ENCODE data around the gene CXorf65.

The CXorf65 gene

GRCh38 chrX:71105628-71106027 is 912 bp downstream of the CXorf65 start:
- no peak for DNase-seq

DNA sequence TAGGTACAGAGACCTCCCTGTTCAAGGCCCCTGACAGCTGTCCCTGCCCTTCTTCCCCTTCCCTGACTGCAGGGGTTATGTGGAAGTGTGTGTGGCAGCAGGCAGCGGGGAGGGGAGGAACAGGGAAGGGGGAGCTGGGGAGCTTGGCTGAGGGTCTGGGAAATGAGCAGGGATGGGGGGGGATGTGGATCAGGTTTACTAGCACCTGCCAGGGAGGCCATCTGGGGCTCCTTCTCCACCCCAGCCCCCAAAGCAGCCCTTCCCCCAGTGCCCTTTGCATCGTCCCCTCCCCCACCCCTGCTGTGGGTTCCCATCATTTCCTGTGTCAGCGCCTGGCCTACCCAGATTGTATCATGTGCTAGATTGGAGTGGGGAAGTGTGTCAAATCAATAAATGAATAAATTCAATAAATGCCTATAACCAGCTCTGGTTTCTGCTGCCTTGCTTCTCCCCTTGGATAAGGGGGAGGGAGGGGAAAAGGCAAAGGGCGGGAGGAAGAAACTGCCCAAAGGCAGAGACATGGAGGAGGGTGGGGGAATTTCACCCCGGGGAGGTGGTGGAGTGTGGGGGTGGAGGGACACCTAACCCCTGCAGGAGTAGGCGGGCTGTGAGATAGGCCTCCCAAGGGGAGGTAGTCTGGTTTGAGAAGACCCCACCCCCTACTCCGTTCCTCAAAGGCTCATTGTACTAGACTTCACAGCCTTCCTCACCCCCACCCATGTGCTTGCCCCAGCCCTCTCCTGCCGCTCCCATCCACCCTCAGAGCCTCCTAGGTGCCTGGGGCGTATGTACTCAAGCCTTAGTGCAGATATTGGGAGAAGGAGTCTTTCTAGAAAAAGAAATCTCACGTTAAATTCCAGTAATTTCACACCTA is 3.2 kb downstream of the CXorf65 start:
- no peak for DNase-seq

- DNase-seq = no peak
Measured at GRCh38 chrX:71102292-71102691, 4.2 kb downstream of the CXorf65 start.

DNA sequence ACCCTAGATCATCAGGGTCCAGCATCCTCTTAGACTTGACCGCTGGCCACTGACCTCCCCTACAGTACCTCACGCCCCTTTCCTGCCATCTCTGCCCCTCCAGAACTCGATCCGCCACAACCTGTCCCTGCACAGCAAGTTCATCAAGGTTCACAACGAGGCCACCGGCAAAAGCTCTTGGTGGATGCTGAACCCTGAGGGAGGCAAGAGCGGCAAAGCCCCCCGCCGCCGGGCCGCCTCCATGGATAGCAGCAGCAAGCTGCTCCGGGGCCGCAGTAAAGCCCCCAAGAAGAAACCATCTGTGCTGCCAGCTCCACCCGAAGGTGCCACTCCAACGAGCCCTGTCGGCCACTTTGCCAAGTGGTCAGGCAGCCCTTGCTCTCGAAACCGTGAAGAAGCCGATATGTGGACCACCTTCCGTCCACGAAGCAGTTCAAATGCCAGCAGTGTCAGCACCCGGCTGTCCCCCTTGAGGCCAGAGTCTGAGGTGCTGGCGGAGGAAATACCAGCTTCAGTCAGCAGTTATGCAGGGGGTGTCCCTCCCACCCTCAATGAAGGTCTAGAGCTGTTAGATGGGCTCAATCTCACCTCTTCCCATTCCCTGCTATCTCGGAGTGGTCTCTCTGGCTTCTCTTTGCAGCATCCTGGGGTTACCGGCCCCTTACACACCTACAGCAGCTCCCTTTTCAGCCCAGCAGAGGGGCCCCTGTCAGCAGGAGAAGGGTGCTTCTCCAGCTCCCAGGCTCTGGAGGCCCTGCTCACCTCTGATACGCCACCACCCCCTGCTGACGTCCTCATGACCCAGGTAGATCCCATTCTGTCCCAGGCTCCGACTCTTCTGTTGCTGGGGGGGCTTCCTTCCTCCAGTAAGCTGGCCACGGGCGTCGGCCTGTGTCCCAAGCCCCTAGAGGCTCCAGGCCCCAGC is 5.7 kb downstream of the CXorf65 start:
- no peak for DNase-seq

DNA sequence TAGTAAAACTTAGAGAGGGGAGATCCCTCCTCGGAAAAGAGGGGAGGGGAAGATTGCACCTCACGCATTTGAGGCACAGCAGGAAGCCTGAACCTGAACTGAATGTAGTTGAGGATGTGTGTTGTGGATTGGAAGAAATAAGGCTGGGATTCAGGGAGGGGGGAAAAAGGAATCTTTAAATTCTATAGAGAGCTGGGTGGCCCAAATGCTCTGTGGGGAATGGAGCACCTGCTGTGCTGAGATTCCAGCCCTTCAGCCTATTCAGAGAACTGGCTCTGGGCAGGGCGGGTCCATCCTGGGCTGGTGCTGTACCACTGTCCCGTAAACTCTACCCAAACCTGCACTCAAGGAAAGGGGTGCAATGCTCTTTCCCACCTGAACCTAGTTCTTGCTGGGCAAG is 6.8 kb downstream of the CXorf65 start:
- no peak for DNase-seq

GRCh38 chrX:71098951-71099506 is 7.5 kb downstream of the CXorf65 start:
- no peak for DNase-seq

- no peak for DNase-seq
Measured at GRCh38 chrX:71098302-71098701, 8.2 kb downstream of the CXorf65 start.

DNA sequence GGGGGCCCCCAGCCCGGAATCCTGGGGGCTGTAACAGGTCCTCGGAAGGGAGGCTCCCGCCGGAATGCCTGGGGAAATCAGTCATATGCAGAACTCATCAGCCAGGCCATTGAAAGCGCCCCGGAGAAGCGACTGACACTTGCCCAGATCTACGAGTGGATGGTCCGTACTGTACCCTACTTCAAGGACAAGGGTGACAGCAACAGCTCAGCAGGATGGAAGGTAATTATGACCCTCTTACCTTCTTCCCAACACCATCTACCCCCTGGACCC is 9.8 kb downstream of the CXorf65 start:
- DNase-seq = no peak

DNA sequence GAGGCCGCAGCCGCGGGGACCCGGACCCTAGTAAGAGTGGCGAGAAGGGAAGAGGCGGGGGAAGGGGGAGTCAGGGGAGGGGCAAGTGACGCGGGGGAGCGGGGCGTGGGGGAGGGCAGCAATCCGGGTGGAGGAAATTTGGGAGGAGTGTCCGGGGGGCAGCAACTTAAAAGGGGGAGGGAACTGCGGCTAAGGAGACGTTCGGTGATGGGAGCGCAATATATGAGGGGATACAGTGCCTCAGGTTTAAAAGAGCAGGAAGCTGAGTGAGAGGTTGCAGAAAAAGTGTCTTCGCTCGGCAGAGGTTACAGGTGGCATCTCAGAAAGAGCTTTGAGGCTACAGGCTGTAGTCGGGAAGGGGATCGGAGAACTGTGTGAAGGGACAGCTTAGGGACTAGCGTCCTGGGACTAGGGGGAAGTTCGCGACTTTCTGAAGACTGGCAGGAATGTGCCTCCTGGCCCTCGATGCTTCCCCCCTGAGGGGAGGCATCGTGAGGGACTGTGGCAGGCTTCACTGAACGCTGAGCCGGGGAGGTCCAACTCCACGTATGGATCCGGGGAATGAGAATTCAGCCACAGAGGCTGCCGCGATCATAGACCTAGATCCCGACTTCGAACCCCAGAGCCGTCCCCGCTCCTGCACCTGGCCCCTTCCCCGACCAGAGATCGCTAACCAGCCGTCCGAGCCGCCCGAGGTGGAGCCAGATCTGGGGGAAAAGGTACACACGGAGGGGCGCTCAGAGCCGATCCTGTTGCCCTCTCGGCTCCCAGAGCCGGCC is 10.4 kb downstream of the CXorf65 start:
- DNase-seq = peak in 1 of 2 experiments; percentile 0

GRCh38 chrX:71095555-71095980 is 11.0 kb downstream of the CXorf65 start, which contains the start of gene FOXO4:
TSS of gene FOXO4 (plus strand) at chrX:71095851. CDS start at chrX:71096529, 678 bp downstream.
- DNase-seq = peak; percentile 49 to 73

- DNase-seq = no peak
Measured at GRCh38 chrX:71095033-71095432, 11.5 kb downstream of the CXorf65 start.

DNA sequence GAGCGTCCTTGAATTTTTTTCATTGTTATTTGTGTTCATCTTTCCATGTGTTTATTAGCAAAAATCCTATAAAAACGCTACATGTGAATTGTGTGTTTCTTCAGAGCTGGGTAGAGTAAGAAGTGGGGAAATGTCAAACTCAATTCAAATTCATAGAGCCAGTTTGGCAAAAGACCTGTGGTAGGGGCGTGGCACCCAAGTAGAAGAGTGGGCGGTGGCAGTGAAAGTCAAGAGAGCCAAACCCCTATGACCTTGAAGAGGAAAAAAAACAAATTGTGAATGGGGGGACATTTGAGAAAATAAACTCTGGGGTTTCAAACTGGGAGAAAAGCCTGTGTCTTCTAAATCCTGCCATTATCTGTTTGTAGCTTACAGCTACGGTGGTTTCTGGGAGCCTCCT is 15.3 kb downstream of the CXorf65 start:
- DNase-seq = no peak

DNA sequence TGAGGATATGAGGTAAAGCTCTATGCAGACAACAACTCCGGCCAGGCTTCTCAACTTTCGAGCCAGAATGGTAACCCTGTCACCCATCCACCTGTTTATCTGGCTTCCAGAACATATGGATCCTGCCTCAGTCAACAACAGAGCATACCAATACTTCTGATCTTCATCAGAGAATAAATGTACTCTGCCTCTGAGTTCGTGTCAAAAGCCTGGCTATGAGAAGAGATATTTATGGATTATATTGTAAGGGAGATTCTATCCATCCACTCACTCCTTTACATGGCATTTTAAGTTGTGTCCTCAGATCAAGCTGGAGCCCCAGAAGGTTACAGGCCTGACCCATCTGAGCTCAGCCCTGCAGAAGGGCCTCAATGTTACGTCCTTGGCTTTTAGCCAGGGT is 20.6 kb downstream of the CXorf65 start:
- no peak for DNase-seq

- DNase-seq = no peak
Measured at GRCh38 chrX:71082822-71083221, 23.7 kb downstream of the CXorf65 start.

GRCh38 chrX:71082124-71082647 is 24.4 kb downstream of the CXorf65 start:
- DNase-seq = no peak

GRCh38 chrX:71081330-71082123 is 25.0 kb downstream of the CXorf65 start:
- DNase-seq = no peak

- DNase-seq = no peak
Measured at GRCh38 chrX:71070531-71070930, 36.0 kb downstream of the CXorf65 start.

DNA sequence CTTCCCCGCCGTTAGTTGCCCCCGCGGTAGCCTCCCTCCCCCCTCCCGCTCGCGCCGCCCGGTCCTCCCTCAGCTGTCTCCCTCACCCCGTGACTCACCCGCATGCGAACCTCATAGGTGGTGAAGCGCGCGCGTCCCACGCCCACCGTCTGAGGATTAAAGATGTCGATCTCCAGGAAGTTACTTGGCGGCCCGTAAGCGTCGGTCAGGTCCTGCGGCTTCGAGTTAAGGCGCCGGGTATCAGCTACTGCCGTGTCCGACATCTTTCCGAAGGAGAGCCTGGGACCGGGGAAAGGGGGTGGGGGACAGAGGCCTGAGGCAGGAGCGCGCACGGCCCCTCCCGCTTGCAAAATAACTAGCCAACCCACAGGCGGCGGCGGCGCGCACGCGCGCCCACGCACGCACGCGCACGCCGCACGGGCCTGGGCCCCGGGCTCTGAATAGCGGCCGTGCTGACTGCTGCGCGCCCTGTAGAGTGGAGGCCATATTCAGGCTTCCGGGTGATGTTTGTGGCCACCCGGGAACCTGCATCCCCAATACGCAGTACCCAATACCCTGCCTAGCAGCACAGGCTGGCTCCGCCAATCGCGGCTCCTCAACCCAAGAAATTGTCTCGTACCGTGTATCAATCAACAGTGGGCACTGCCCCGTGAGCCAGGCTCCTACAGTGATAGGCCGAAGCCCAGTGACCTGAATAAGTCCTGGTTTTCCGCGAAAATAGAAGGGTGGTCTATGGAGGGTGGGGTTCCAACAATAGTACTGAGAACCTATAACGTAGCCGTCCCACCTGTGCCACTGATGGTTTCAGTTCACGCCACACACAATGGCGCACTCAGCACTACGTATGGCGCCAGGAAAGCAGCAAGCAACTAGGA is 38.3 kb downstream of the CXorf65 start, which contains the start of gene SNX12:
TSS of gene SNX12 (minus strand) at position 291 of the 875 bp plus-strand sequence. CDS start at position 263, 28 bp downstream.
- DNase-seq = peak; percentile 69 to 73

- no peak for DNase-seq
Measured at GRCh38 chrX:71067712-71068043, 38.9 kb downstream of the CXorf65 start.

DNA sequence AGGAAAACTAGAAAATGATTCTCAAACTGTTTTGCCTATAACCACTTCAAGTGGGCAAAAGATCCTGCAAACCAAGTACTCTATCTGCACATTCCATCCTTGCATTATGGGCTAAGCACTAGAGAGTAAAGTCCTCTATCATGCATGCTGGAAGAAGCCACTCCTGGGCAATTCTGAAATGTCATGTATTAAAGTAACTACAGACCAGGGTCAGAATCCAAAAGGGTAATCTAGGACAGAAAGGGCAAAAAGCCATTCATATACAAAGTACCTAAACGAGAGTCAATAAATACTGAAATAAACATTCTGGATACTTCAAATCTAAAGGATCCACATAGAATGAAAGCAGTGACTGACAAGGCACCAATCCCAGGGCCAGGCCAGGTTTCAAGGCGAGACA is 39.5 kb downstream of the CXorf65 start:
- no peak for DNase-seq

GRCh38 chrX:71060127-71060526 is 46.4 kb downstream of the CXorf65 start:
- no peak for DNase-seq
